GM12878 (cell line): ENCODE measurements around the gene GDAP1L1. TPM values are rescaled to one million over a fixed set of nuclear protein-coding genes. Genes with fewer than 3 reads are reported as not detected.

ENCODE experiments used
- BMI1 ChIP-seq: fragments of 450-650 bp; IDR thresholded peaks from 2 replicates; pipeline ENCODE4 v1.6.1; 2016; ENCODE audit warnings: mild to moderate bottlenecking, moderate library complexity, borderline replicate concordance
- CEBPB ChIP-seq, 2 experiments: fragments of 150-350 bp in 1 of 2; IDR thresholded peaks; 2 replicates each; pipeline ENCODE4 v1.6.1; 2012 to 2014; ENCODE audit warnings: low read depth in 2 of 2, low read length in 2 of 2, borderline replicate concordance in 1 of 2, inconsistent platforms in 1 of 2
- RUNX3 ChIP-seq: IDR thresholded peaks from 2 replicates; pipeline ENCODE4 v1.6.1; 2012; ENCODE audit warnings: low read length, inconsistent platforms
- SREBF2 ChIP-seq: IDR thresholded peaks from 2 replicates; pipeline ENCODE4 v1.6.1; 2012; ENCODE audit warnings: mild to moderate bottlenecking, low read length
- TAF1 ChIP-seq: IDR thresholded peaks from 2 replicates; pipeline ENCODE4 v1.6.1; 2011; ENCODE audit warnings: mild to moderate bottlenecking, low read depth, low read length, borderline replicate concordance
- WRNIP1 ChIP-seq: IDR thresholded peaks from 2 replicates; pipeline ENCODE4 v1.6.1; 2011; ENCODE audit warnings: low read depth, low read length, improper control_type of control experiment, borderline replicate concordance
- YY1 ChIP-seq: IDR thresholded peaks from 2 replicates; pipeline ENCODE4 v1.6.1; 2011; ENCODE audit warnings: low read depth, mild to moderate bottlenecking, low read length
- polyA plus RNA-seq, 11 experiments: library from polyadenylated mRNA; depleted of rRNA in 4 of 11; unstranded in 6 of 11; stranded (reverse) in 5 of 11; fragments of >200 nt; fragmentation: Nextera tagmentation in 4 of 11; fragmentation: Illumina TruSeq in 1 of 11; extraction: Ambion mirVana in 4 of 11; extraction: Trizol in 1 of 11; gene quantifications; 1 replicate in 1 of 11; 2 replicates in 10 of 11; pipeline versions ENCODE4 v1.2.1 to v1.2.3, GENCODE V29; 2011 to 2016; ENCODE audit warnings: inconsistent platforms in 2 of 11, missing spikeins in 2 of 11, low read depth in 1 of 11
- total RNA-seq, 4 experiments: library from RNA; depleted of rRNA in 3 of 4; stranded (reverse); fragments of >200 nt in 3 of 4; fragmentation: Illumina TruSeq in 1 of 4; extraction: Trizol in 1 of 4; gene quantifications; 2 replicates each; pipeline versions ENCODE4 v1.2.1 to v1.2.3, GENCODE V29; 2013 to 2021
- TF ChIP-seq, protein P1 (sequence below): fragments of 150-350 bp; IDR thresholded peaks from 2 replicates; pipeline ENCODE4 v1.6.1; 2016; ENCODE audit warnings: low read depth, low read length
- TF ChIP-seq, protein P2 (sequence below): fragments of 450-650 bp; IDR thresholded peaks from 2 replicates; pipeline ENCODE4 v1.6.1; 2016; ENCODE audit warnings: mild to moderate bottlenecking, moderate library complexity, borderline replicate concordance

The GDAP1L1 gene
- total and polyA plus RNA-seq, 10 of the 15 experiments (the other 5 are each of a cell fraction or from before 2014, with no cell fraction given), result 0.08 to 0.38 TPM; not detected in 8

DNA sequence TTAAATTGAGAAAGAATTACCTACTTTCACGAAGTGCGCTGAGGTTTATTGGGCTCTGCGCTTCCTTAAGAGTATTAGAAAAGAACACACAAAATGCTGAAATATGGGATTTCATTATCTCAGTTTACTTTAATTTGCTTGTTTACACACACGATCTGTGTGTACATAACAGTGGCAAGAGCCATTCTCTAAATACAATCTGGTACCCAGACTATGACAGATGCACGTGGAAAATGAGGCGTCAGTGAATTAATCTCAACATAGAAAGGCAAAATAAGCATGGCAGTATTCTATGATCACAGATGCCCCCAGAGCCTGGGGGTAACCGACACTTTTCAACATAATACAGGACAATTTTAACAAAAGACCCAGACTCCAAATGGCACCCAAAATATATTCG is 55.6 kb downstream of the GDAP1L1 start (continued):
- TF ChIP-seq, protein P1, sequence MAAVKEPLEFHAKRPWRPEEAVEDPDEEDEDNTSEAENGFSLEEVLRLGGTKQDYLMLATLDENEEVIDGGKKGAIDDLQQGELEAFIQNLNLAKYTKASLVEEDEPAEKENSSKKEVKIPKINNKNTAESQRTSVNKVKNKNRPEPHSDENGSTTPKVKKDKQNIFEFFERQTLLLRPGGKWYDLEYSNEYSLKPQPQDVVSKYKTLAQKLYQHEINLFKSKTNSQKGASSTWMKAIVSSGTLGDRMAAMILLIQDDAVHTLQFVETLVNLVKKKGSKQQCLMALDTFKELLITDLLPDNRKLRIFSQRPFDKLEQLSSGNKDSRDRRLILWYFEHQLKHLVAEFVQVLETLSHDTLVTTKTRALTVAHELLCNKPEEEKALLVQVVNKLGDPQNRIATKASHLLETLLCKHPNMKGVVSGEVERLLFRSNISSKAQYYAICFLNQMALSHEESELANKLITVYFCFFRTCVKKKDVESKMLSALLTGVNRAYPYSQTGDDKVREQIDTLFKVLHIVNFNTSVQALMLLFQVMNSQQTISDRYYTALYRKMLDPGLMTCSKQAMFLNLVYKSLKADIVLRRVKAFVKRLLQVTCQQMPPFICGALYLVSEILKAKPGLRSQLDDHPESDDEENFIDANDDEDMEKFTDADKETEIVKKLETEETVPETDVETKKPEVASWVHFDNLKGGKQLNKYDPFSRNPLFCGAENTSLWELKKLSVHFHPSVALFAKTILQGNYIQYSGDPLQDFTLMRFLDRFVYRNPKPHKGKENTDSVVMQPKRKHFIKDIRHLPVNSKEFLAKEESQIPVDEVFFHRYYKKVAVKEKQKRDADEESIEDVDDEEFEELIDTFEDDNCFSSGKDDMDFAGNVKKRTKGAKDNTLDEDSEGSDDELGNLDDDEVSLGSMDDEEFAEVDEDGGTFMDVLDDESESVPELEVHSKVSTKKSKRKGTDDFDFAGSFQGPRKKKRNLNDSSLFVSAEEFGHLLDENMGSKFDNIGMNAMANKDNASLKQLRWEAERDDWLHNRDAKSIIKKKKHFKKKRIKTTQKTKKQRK, result no peak
- TF ChIP-seq TAF1, result no peak
- TF ChIP-seq YY1, result no peak
- TF ChIP-seq SREBF2, result no peak
- TF ChIP-seq BMI1, result no peak
- no peak for TF ChIP-seq CEBPB (IDR thresholded peaks at IDR 0.05; ENCODE audit: borderline replicate concordance in 1 of 2, low read depth in 2 of 2, low read length in 2 of 2)
- no peak for TF ChIP-seq WRNIP1
- TF ChIP-seq, protein P2, sequence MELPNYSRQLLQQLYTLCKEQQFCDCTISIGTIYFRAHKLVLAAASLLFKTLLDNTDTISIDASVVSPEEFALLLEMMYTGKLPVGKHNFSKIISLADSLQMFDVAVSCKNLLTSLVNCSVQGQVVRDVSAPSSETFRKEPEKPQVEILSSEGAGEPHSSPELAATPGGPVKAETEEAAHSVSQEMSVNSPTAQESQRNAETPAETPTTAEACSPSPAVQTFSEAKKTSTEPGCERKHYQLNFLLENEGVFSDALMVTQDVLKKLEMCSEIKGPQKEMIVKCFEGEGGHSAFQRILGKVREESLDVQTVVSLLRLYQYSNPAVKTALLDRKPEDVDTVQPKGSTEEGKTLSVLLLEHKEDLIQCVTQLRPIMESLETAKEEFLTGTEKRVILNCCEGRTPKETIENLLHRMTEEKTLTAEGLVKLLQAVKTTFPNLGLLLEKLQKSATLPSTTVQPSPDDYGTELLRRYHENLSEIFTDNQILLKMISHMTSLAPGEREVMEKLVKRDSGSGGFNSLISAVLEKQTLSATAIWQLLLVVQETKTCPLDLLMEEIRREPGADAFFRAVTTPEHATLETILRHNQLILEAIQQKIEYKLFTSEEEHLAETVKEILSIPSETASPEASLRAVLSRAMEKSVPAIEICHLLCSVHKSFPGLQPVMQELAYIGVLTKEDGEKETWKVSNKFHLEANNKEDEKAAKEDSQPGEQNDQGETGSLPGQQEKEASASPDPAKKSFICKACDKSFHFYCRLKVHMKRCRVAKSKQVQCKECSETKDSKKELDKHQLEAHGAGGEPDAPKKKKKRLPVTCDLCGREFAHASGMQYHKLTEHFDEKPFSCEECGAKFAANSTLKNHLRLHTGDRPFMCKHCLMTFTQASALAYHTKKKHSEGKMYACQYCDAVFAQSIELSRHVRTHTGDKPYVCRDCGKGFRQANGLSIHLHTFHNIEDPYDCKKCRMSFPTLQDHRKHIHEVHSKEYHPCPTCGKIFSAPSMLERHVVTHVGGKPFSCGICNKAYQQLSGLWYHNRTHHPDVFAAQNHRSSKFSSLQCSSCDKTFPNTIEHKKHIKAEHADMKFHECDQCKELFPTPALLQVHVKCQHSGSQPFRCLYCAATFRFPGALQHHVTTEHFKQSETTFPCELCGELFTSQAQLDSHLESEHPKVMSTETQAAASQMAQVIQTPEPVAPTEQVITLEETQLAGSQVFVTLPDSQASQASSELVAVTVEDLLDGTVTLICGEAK, result no peak
- TF ChIP-seq RUNX3, result no peak
- TF ChIP-seq, all 136 proteins: peak for 0
